ENCODE measurements around the gene CACNA1A. TPM values are rescaled to one million over a fixed set of nuclear protein-coding genes. Genes with fewer than 3 reads are reported as not detected.

CACNA1A gene
- total RNA-seq, 2 experiments from 2014 or later = 0.29 to 0.36 TPM

- no peaks in the 10 kb centered on the region for H3K4me1 Mint-ChIP-seq (ENCODE audit: low read depth)
- CTCF ChIA-PET = no interaction called here
Measured at GRCh38 chr19:13447978-13448377, 58.3 kb downstream of the CACNA1A start.

GRCh38 chr19:13441810-13442512 is 64.3 kb downstream of the CACNA1A start:
- CTCF ChIA-PET = interaction anchor here (1.0 to 1.1 kb wide), 2 partner anchors 11 to 13 kb away, joined by 3 read pairs; no protein-coding TSS in a partner anchor
- intact Hi-C loops (cut with micrococcal nuclease) = no loop called here

More at GRCh38 chr19:13447978-13448377, 58.3 kb downstream of the CACNA1A start:
- Mint-ChIP-seq H3K4me3 (no peak overlapping the region), H3K9me3 (peaks cover 13% of the 10 kb centered on the region), H3K36me3 (ENCODE audit: low read depth) (no peaks in the 10 kb centered on the region), H3K27me3 (peaks cover 7% of the 10 kb centered on the region), H3K27ac (no peak overlapping the region)
- intact Hi-C loops (cut with micrococcal nuclease) = no loop called here
- DNase-seq = no peak
- no peak for ATAC-seq
- POLR2A ChIA-PET = no interaction called here
- TF ChIP-seq CTCF (IDR thresholded peaks at IDR 0.05) = no peak

GRCh38 chr19:13437919-13438618 is 68.2 kb downstream of the CACNA1A start:
- no peak overlapping the region for H3K4me3 Mint-ChIP-seq
- no peak for TF ChIP-seq CTCF (IDR thresholded peaks at IDR 0.05)
- ATAC-seq (no peak), DNase-seq (no peak)
- no peaks in the 10 kb centered on the region for H3K4me1 Mint-ChIP-seq (ENCODE audit: low read depth)
- H3K9me3 Mint-ChIP-seq = no peaks in the 10 kb centered on the region
- H3K27ac Mint-ChIP-seq = no peak overlapping the region
- CTCF ChIA-PET = interaction anchor here (2.3 kb wide), 1 partner anchor 160 kb away, joined by 6 read pairs; no protein-coding TSS in a partner anchor
- intact Hi-C loops (cut with micrococcal nuclease) = no loop called here
- no peaks in the 10 kb centered on the region for H3K36me3 Mint-ChIP-seq (ENCODE audit: low read depth)
- H3K27me3 Mint-ChIP-seq = no peaks in the 10 kb centered on the region
- POLR2A ChIA-PET = no interaction called here

More at GRCh38 chr19:13441810-13442512, 64.3 kb downstream of the CACNA1A start:
- peak; percentile 58 for DNase-seq
- Mint-ChIP-seq H3K27ac (no peak overlapping the region), H3K36me3 (ENCODE audit: low read depth) (no peaks in the 10 kb centered on the region), H3K4me3 (no peak overlapping the region), H3K9me3 (no peaks in the 10 kb centered on the region), H3K4me1 (ENCODE audit: low read depth) (no peaks in the 10 kb centered on the region), H3K27me3 (peaks cover 6% of the 10 kb centered on the region)
- no peak for ATAC-seq
- no peak for TF ChIP-seq CTCF (IDR thresholded peaks at IDR 0.05)
- POLR2A ChIA-PET = no interaction called here

GRCh38 chr19:13436352-13436751 is 69.9 kb downstream of the CACNA1A start:
- no peaks in the 10 kb centered on the region for H3K36me3 Mint-ChIP-seq (ENCODE audit: low read depth)
- no peak overlapping the region for H3K27ac Mint-ChIP-seq
- DNase-seq (no peak), ATAC-seq (no peak)
- intact Hi-C loops (cut with micrococcal nuclease) = no loop called here
- no peaks in the 10 kb centered on the region for H3K27me3 Mint-ChIP-seq
- POLR2A ChIA-PET = interaction anchor here (1.1 kb wide), 1 partner anchor 22 kb away, joined by 3 read pairs; no protein-coding TSS in a partner anchor
- H3K9me3 Mint-ChIP-seq = no peaks in the 10 kb centered on the region
- no peaks in the 10 kb centered on the region for H3K4me1 Mint-ChIP-seq (ENCODE audit: low read depth)
- no peak for TF ChIP-seq CTCF (IDR thresholded peaks at IDR 0.05)
- H3K4me3 Mint-ChIP-seq = no peak overlapping the region
- CTCF ChIA-PET = no interaction called here

Measured in activated CD8-positive, alpha-beta T cell treated with anti-CD3 and anti-CD28 coated beads for 36 hours (primary cell).